GM13977 (cell line): Measurements from ENCODE around the gene CACNA1B.

Experiments used
- DNase-seq: peaks from one replicate; pipeline ENCODE4 v3.0.0; 2012; ENCODE audit warnings: low spot score
- CTCF ChIP-seq: IDR thresholded peaks from 2 replicates; pipeline ENCODE4 v1.5.1; 2012; ENCODE audit warnings: mild to moderate bottlenecking, control low read depth; ENCODE audit not compliant: insufficient read depth; ENCODE audit errors: extremely low read depth, missing control alignments
- in situ Hi-C: fragments of 300-500 bp; cut with MboI; formaldehyde crosslinking; loops from one replicate; pipeline ENCODE4 v1.12.0; 2022; ENCODE audit warnings: low sequenced_read_pairs, low pct_unique_long_range_greater_than_20kb, mixed read lengths, inconsistent platforms; ENCODE audit not compliant: unreplicated experiment

The CACNA1B gene

GRCh38 chr9:137917116-137917515 lies 39.5 kb downstream of the CACNA1B start:
- DNase-seq, result no peak
- no peak for TF ChIP-seq CTCF
- in situ Hi-C loops, result no loop called here

- in situ Hi-C loops, result no loop called here
- TF ChIP-seq CTCF, result no peak
These were observed 40.2 kb downstream of the CACNA1B start for GRCh38 chr9:137917795-137918194.

GRCh38 chr9:137918331-137919094 lies 40.9 kb downstream of the CACNA1B start:
- in situ Hi-C loops, result no loop called here
- TF ChIP-seq CTCF, result no peak
- DNase-seq, result peak; percentile 17

More at GRCh38 chr9:137917795-137918194, 40.2 kb downstream of the CACNA1B start:
- DNase-seq, result no peak

GRCh38 chr9:137919095-137919465 lies 41.5 kb downstream of the CACNA1B start:
- no peak for TF ChIP-seq CTCF
- DNase-seq, result peak; percentile 2
- in situ Hi-C loops, result no loop called here

- peak; percentile 3 for DNase-seq
- in situ Hi-C loops, result no loop called here
- TF ChIP-seq CTCF, result no peak
These were observed 42.1 kb downstream of the CACNA1B start for GRCh38 chr9:137919649-137920141.

- in situ Hi-C loops, result no loop called here
These were observed 43.2 kb downstream of the CACNA1B start for GRCh38 chr9:137920753-137921152.

More at GRCh38 chr9:137920753-137921152, 43.2 kb downstream of the CACNA1B start:
- no peak for TF ChIP-seq CTCF
- no peak for DNase-seq
